ENCODE results near the gene DDIAS. TPM values are rescaled to one million over a fixed set of nuclear protein-coding genes. Genes with fewer than 3 reads are reported as not detected.

Gene DDIAS
- total and polyA plus RNA-seq, 7 experiments from 2014 or later, result 0.25 to 12.7 (median 1.1) TPM

DNA sequence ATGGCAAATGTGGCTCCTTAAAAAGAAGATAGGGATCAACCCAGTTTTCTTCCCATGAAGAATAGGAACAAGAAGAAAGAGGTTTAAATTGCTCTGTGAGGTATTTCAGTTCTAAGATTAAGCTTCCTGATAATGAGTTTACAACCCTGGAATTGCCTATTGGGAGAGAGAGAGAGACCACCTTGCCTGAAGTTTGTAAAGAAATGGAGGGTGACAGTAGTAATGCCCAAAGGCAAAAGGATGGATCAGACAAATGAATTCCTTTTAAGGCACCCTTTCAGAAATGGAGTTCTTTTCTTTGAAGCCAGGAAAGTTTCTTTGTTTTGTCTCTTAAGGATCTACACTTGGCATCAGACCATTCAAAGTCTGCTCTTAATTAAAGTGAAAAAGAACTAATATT lies 74.3 kb downstream of the DDIAS start:
- ATAC-seq (no peak), DNase-seq (no peak)
- Histone ChIP-seq H3K4me1 (ENCODE audit: control insufficient read depth in 2 of 2, insufficient read depth in 2 of 2, low read length in 2 of 2) (peaks cover 0 to 11% of the 10 kb centered on the region in 2 donors), H3K27me3 (ENCODE audit: control insufficient read depth in 2 of 2, insufficient read depth in 2 of 2, low read length in 2 of 2) (no peaks in the 10 kb centered on the region), H3K4me3 (ENCODE audit: low read length) (no peak overlapping the region), H3K36me3 (ENCODE audit: control insufficient read depth in 2 of 3, insufficient read depth in 3 of 3, low read length in 3 of 3) (no peaks in the 10 kb centered on the region), H3K27ac (ENCODE audit: low read depth, low read length) (no peak overlapping the region), H3K9me3 (ENCODE audit: control insufficient read depth in 2 of 3, low read length in 3 of 3) (no peaks in the 10 kb centered on the region)
- H3K36me3 Mint-ChIP-seq, result peaks cover 0 to 13% (median 11%) of the 10 kb centered on the region in 5 donors
- CTCF ChIA-PET, result interaction anchor here (1.0 kb wide), 1 partner anchor 13 kb away, joined by 3 read pairs; no protein-coding TSS in a partner anchor
- POLR2A ChIA-PET, result interaction anchor here (0.6 kb wide), 1 partner anchor 143 kb away, joined by 3 read pairs; no protein-coding TSS in a partner anchor
- peak overlapping the region in 4 of 9 donors; percentile 22 to 58 (median 38) for H3K27ac Mint-ChIP-seq
- H3K9me3 Mint-ChIP-seq, result peaks cover 0 to 10% (median 0%) of the 10 kb centered on the region in 11 donors
- intact Hi-C loops (cut with micrococcal nuclease), result no loop called here
- peaks cover 2 to 53% (median 42%) of the 10 kb centered on the region in 7 donors for H3K4me1 Mint-ChIP-seq
- H3K27me3 Mint-ChIP-seq, result peaks cover 0 to 10% (median 0%) of the 10 kb centered on the region in 5 donors
- no peak overlapping the region for H3K4me3 Mint-ChIP-seq

DNA sequence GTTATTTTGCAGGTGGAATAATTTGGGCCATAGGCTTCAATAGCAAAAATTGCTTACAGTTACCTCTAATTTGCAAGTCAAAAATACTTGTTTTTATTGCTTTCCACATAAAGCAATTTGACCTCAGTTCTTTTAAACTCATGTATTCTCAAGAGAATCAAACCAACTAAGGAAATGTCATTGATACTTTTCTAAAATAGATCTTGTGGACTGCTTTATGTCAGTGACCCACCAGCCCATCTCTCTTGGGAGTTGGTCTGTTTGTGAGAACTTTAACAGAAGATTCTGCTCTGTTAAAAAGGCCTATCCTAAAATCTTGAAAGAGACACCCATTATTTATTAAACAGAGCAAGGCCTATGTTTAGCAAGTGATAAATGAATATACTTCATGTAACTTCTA lies 75.2 kb downstream of the DDIAS start:
- Histone ChIP-seq H3K4me3 (ENCODE audit: low read length) (no peak overlapping the region), H3K9me3 (ENCODE audit: control insufficient read depth in 2 of 3, low read length in 3 of 3) (no peaks in the 10 kb centered on the region), H3K4me1 (ENCODE audit: control insufficient read depth in 2 of 2, insufficient read depth in 2 of 2, low read length in 2 of 2) (peaks cover 0 to 11% of the 10 kb centered on the region in 2 donors), H3K36me3 (ENCODE audit: control insufficient read depth in 2 of 3, insufficient read depth in 3 of 3, low read length in 3 of 3) (peaks cover 0 to 4% (median 0%) of the 10 kb centered on the region in 3 experiments), H3K27ac (ENCODE audit: low read depth, low read length) (no peak overlapping the region), H3K27me3 (ENCODE audit: control insufficient read depth in 2 of 2, insufficient read depth in 2 of 2, low read length in 2 of 2) (no peaks in the 10 kb centered on the region)
- H3K9me3 Mint-ChIP-seq, result peaks cover 0 to 10% (median 0%) of the 10 kb centered on the region in 11 donors
- intact Hi-C loops (cut with micrococcal nuclease), result no loop called here
- H3K4me3 Mint-ChIP-seq, result no peak overlapping the region
- peak overlapping the region in 3 of 9 donors; percentile 29 to 58 (median 43) for H3K27ac Mint-ChIP-seq
- ChIA-PET POLR2A (interaction anchor here (1.5 kb wide), 1 partner anchor 12 kb away, joined by 3 read pairs; no protein-coding TSS in a partner anchor), CTCF (no interaction called here)
- ATAC-seq, result no peak
- H3K4me1 Mint-ChIP-seq, result peaks cover 2 to 46% (median 34%) of the 10 kb centered on the region in 7 donors
- H3K27me3 Mint-ChIP-seq, result peaks cover 0 to 10% (median 0%) of the 10 kb centered on the region in 5 donors
- no peak for DNase-seq
- peaks cover 1 to 22% (median 17%) of the 10 kb centered on the region in 5 donors for H3K36me3 Mint-ChIP-seq

DNA sequence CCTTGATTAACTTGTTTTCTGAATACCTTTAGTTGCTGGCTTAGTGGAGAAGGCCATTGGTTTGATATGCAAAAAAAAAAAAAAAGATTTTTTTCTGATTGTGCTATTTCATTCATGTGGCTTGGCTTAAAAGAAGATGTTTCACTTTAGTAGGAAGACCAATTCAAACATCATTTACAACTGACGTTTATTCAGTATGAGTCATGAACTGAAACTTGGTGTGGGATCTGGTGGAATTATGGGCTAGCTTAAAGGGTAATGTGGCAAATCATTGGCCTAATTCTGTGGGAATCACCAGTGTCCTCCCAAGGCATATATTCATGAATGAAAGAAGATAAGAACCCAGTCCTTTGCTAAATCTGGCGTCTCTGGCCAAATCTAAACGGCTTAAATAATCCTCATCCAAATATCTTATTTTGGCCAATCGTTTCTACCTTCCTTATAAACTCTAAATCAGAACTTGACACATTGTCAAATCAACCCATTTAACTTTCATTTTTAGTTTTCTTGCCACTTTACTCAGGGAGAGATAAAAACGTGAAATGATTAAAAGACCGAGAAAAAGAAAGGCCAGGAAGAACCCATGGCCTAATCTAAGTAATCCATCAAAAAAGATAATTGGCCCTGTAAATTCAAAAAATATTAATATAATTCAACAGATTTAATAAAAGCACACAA lies 77.0 kb downstream of the DDIAS start:
- ATAC-seq (no peak), DNase-seq (no peak)
- Histone ChIP-seq H3K27me3 (ENCODE audit: control insufficient read depth in 2 of 2, insufficient read depth in 2 of 2, low read length in 2 of 2) (no peaks in the 10 kb centered on the region), H3K9me3 (ENCODE audit: control insufficient read depth in 2 of 3, low read length in 3 of 3) (no peaks in the 10 kb centered on the region), H3K4me1 (ENCODE audit: control insufficient read depth in 2 of 2, insufficient read depth in 2 of 2, low read length in 2 of 2) (peaks cover 0 to 5% of the 10 kb centered on the region in 2 donors), H3K27ac (ENCODE audit: low read depth, low read length) (no peak overlapping the region), H3K36me3 (ENCODE audit: control insufficient read depth in 2 of 3, insufficient read depth in 3 of 3, low read length in 3 of 3) (peaks cover 0 to 10% (median 0%) of the 10 kb centered on the region in 3 experiments), H3K4me3 (ENCODE audit: low read length) (no peak overlapping the region)
- ChIA-PET CTCF (interaction anchor here (0.7 kb wide), 1 partner anchor 111 kb away, joined by 3 read pairs; no protein-coding TSS in a partner anchor), POLR2A (interaction anchor here (0.9 kb wide), 1 partner anchor 88 kb away, joined by 3 read pairs; no protein-coding TSS in a partner anchor)
- peak overlapping the region in 5 of 9 donors; percentile 1 to 59 (median 33) for H3K27ac Mint-ChIP-seq
- H3K27me3 Mint-ChIP-seq, result peaks cover 0 to 5% (median 0%) of the 10 kb centered on the region in 5 donors
- intact Hi-C loops (cut with micrococcal nuclease), result loop anchor here in 1 of 2 donors (2.0 kb wide), 2 partner anchors 16 to 18 kb away; no protein-coding TSS in a partner anchor
- H3K36me3 Mint-ChIP-seq, result peaks cover 7 to 32% (median 22%) of the 10 kb centered on the region in 5 donors
- peaks cover 0 to 10% (median 0%) of the 10 kb centered on the region in 11 donors for H3K9me3 Mint-ChIP-seq
- H3K4me1 Mint-ChIP-seq, result peaks cover 2 to 31% (median 23%) of the 10 kb centered on the region in 7 donors
- peak overlapping the region in 3 of 10 donors; percentile 7 to 18 (median 13) for H3K4me3 Mint-ChIP-seq

DNA sequence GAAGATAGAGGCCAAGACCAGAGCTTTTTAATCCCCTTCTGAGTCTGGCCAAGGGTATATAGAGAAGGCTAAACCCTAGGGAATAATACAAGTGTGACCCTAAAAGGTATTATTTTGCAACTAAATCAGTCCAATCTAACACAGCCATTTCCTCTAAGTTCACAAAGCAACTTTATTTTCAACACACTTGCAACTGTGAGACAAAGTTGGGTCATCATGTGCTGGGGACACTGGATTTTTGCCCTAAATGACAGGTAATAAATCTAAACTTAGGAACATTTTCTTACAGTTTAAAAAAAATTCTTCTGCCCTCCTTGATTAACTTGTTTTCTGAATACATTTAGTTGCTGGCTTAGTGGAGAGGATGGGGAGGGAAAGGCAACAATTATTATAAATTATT lies 78.3 kb downstream of the DDIAS start:
- H3K27ac Mint-ChIP-seq, result peak overlapping the region in 2 of 9 donors; percentile 13 to 59
- CTCF ChIA-PET, result interaction anchor here (0.6 to 1.6 kb wide), 2 partner anchors 10 to 82 kb away, joined by 3 to 4 read pairs; no protein-coding TSS in a partner anchor
- no peak overlapping the region for H3K4me3 Mint-ChIP-seq
- DNase-seq (no peak), ATAC-seq (no peak)
- H3K9me3 ChIP-seq (ENCODE audit: control insufficient read depth in 2 of 3, low read length in 3 of 3), result no peaks in the 10 kb centered on the region
- POLR2A ChIA-PET, result interaction anchor here (0.8 kb wide), 1 partner anchor 229 kb away, joined by 3 read pairs; no protein-coding TSS in a partner anchor
- H3K27me3 Mint-ChIP-seq, result peaks cover 0 to 2% (median 0%) of the 10 kb centered on the region in 5 donors
- peaks cover 0 to 5% of the 10 kb centered on the region in 2 donors for H3K4me1 ChIP-seq (ENCODE audit: control insufficient read depth in 2 of 2, insufficient read depth in 2 of 2, low read length in 2 of 2)
- H3K9me3 Mint-ChIP-seq, result peaks cover 0 to 10% (median 0%) of the 10 kb centered on the region in 11 donors
- H3K4me3 ChIP-seq (ENCODE audit: low read length), result no peak overlapping the region
- no peak overlapping the region for H3K27ac ChIP-seq (ENCODE audit: low read depth, low read length)
- H3K36me3 ChIP-seq (ENCODE audit: control insufficient read depth in 2 of 3, insufficient read depth in 3 of 3, low read length in 3 of 3), result peaks cover 0 to 15% (median 0%) of the 10 kb centered on the region in 3 experiments
- intact Hi-C loops (cut with micrococcal nuclease), result loop anchor here in 1 of 2 donors (2.0 kb wide), 2 partner anchors 15 to 19 kb away; no protein-coding TSS in a partner anchor
- peaks cover 2 to 26% (median 22%) of the 10 kb centered on the region in 7 donors for H3K4me1 Mint-ChIP-seq
- peaks cover 7 to 41% (median 29%) of the 10 kb centered on the region in 5 donors for H3K36me3 Mint-ChIP-seq
- H3K27me3 ChIP-seq (ENCODE audit: control insufficient read depth in 2 of 2, insufficient read depth in 2 of 2, low read length in 2 of 2), result no peaks in the 10 kb centered on the region

DNA sequence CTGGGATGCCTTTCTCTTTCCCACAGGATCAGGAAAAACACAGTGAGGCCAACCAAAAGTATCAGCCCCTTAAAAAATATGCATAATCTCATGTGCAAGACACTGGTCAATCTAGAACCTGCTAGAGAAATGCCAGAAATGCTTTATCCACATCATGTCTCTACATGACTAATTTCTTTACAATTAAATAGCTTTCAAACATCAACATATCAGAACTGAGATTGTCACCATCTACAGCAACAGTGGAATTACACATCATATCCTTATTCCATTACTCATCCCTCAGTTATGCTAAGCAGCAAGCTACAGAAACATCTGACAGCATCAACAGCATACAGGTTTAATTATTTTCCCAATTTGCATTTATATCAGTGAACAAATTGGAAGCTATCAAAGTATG lies 78.8 kb downstream of the DDIAS start:
- Mint-ChIP-seq H3K27ac (no peak overlapping the region), H3K9me3 (peaks cover 0 to 10% (median 0%) of the 10 kb centered on the region in 11 donors), H3K4me3 (no peak overlapping the region), H3K36me3 (peaks cover 7 to 43% (median 30%) of the 10 kb centered on the region in 5 donors), H3K27me3 (peaks cover 0 to under 1% (median 0%) of the 10 kb centered on the region in 5 donors), H3K4me1 (peaks cover 2 to 26% (median 20%) of the 10 kb centered on the region in 7 donors)
- Histone ChIP-seq H3K4me1 (ENCODE audit: control insufficient read depth in 2 of 2, insufficient read depth in 2 of 2, low read length in 2 of 2) (peaks cover 0 to 5% of the 10 kb centered on the region in 2 donors), H3K4me3 (ENCODE audit: low read length) (no peak overlapping the region), H3K27me3 (ENCODE audit: control insufficient read depth in 2 of 2, insufficient read depth in 2 of 2, low read length in 2 of 2) (no peaks in the 10 kb centered on the region), H3K9me3 (ENCODE audit: control insufficient read depth in 2 of 3, low read length in 3 of 3) (no peaks in the 10 kb centered on the region), H3K36me3 (ENCODE audit: control insufficient read depth in 2 of 3, insufficient read depth in 3 of 3, low read length in 3 of 3) (peaks cover 0 to 15% (median 0%) of the 10 kb centered on the region in 3 experiments), H3K27ac (ENCODE audit: low read depth, low read length) (no peak overlapping the region)
- intact Hi-C loops (cut with micrococcal nuclease), result no loop called here
- no peak for ATAC-seq
- ChIA-PET CTCF (interaction anchor here (0.6 to 1.6 kb wide), 2 partner anchors 10 to 82 kb away, joined by 3 to 4 read pairs; no protein-coding TSS in a partner anchor), POLR2A (interaction anchor here (0.8 kb wide), 1 partner anchor 229 kb away, joined by 3 read pairs; no protein-coding TSS in a partner anchor)
- no peak for DNase-seq

DNA sequence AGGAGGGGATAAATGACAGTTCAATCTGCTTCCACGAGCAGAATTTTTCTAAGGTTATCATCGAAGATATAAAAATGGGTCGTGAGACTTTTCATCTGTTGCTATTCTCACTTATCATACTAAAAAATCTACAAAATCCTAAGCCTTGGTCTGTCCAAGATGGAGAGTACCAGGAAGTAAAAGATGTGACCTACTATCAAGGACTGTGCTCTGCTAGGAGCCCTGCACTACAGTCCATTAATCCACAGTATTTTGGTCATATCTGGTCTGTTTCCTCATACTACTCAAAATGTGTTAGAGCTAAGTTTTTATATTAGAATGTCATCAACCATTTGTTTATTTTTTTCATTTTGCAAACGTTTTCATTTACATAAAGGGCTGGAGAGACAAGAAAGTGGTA lies 79.4 kb downstream of the DDIAS start:
- no peak for ATAC-seq
- H3K4me3 Mint-ChIP-seq, result no peak overlapping the region
- Histone ChIP-seq H3K4me1 (ENCODE audit: control insufficient read depth in 2 of 2, insufficient read depth in 2 of 2, low read length in 2 of 2) (peaks cover 0 to 5% of the 10 kb centered on the region in 2 donors), H3K27ac (ENCODE audit: low read depth, low read length) (no peak overlapping the region), H3K4me3 (ENCODE audit: low read length) (no peak overlapping the region), H3K9me3 (ENCODE audit: control insufficient read depth in 2 of 3, low read length in 3 of 3) (no peaks in the 10 kb centered on the region), H3K27me3 (ENCODE audit: control insufficient read depth in 2 of 2, insufficient read depth in 2 of 2, low read length in 2 of 2) (no peaks in the 10 kb centered on the region), H3K36me3 (ENCODE audit: control insufficient read depth in 2 of 3, insufficient read depth in 3 of 3, low read length in 3 of 3) (peaks cover 0 to 15% (median 0%) of the 10 kb centered on the region in 3 experiments)
- POLR2A ChIA-PET, result interaction anchor here (0.8 to 1.0 kb wide), 3 partner anchors 19 to 230 kb away, joined by 3 read pairs; no protein-coding TSS in a partner anchor
- CTCF ChIA-PET, result interaction anchor here (1.6 kb wide), 1 partner anchor 9 kb away, joined by 4 read pairs; no protein-coding TSS in a partner anchor
- H3K27ac Mint-ChIP-seq, result peak overlapping the region in 2 of 9 donors; percentile 17 to 22
- peaks cover 0 to 10% (median 0%) of the 10 kb centered on the region in 11 donors for H3K9me3 Mint-ChIP-seq
- no peak for DNase-seq
- intact Hi-C loops (cut with micrococcal nuclease), result loop anchor here in 1 of 2 donors (1.0 kb wide), 1 partner anchor 9 kb away; no protein-coding TSS in a partner anchor
- H3K27me3 Mint-ChIP-seq, result no peaks in the 10 kb centered on the region
- peaks cover 2 to 26% (median 18%) of the 10 kb centered on the region in 7 donors for H3K4me1 Mint-ChIP-seq
- H3K36me3 Mint-ChIP-seq, result peaks cover 7 to 50% (median 32%) of the 10 kb centered on the region in 5 donors
